BJ (cell line): ENCODE results near the gene PLK5. TPM values are rescaled to one million over a fixed set of nuclear protein-coding genes. Genes with fewer than 3 reads are reported as not detected.
"Not testable (repeated sequence)": the region's sequence is repeated elsewhere in the genome, so short reads cannot be mapped to it uniquely, and the experiment has no call there.

Experiments used
- CTCF ChIA-PET: fragments of 350-600 bp; formaldehyde crosslinking; extraction: SDS; loops from one replicate; lab custom pipeline; 2021; ENCODE audit warnings: antibody characterized with exemption, inconsistent platforms; lab: Yijun Ruan, JAX
- POLR2A ChIA-PET: fragments of 300-600 bp; sonication (Branson Sonifier 250); formaldehyde crosslinking; extraction: SDS; loops from one replicate; lab custom pipeline; 2021; ENCODE audit warnings: antibody characterized with exemption; lab: Charles Lee
- DNase-seq: peaks from one replicate; pipeline ENCODE4 v3.0.0-alpha.2; 2011; ENCODE audit warnings: low read depth
- H3K27me3 ChIP-seq: 2 replicates; pipeline ENCODE4 v1.6.0; 2011; ENCODE audit warnings: low read length; ENCODE audit not compliant: control insufficient read depth, insufficient read depth
- H3K36me3 ChIP-seq: 2 replicates; pipeline ENCODE4 v1.5.1; 2011; ENCODE audit warnings: low read length; ENCODE audit not compliant: control insufficient read depth, insufficient read depth
- H3K4me3 ChIP-seq: 2 replicates; pipeline ENCODE4 v1.5.1; 2011; ENCODE audit warnings: low read depth, mild to moderate bottlenecking, control low read depth, low read length
- polyA minus RNA-seq: library from RNA; depleted of rRNA, polyadenylated mRNA; stranded (reverse); fragments of >200 nt; gene quantifications from 2 replicates; pipeline ENCODE4 v1.2.3, GENCODE V29; 2011; rRNA and poly(A)+ RNA removed
- polyA plus RNA-seq: library from polyadenylated mRNA; depleted of rRNA; stranded (reverse); fragments of >200 nt; gene quantifications from 2 replicates; pipeline ENCODE4 v1.2.3, GENCODE V29; 2011; rRNA removed
- TF ChIP-seq, protein P1 (sequence below): IDR thresholded peaks from 2 replicates; pipeline ENCODE4 v1.5.1; 2011; ENCODE audit warnings: low read depth, mild to moderate bottlenecking, control low read depth, inconsistent platforms, low read length, moderate library complexity; ENCODE audit not compliant: insufficient read depth

Gene PLK5, protein sequence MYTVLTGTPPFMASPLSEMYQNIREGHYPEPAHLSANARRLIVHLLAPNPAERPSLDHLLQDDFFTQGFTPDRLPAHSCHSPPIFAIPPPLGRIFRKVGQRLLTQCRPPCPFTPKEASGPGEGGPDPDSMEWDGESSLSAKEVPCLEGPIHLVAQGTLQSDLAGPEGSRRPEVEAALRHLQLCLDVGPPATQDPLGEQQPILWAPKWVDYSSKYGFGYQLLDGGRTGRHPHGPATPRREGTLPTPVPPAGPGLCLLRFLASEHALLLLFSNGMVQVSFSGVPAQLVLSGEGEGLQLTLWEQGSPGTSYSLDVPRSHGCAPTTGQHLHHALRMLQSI
- polyA plus RNA-seq, result not detected in 2 replicates
- not detected in 2 replicates for polyA minus RNA-seq

DNA sequence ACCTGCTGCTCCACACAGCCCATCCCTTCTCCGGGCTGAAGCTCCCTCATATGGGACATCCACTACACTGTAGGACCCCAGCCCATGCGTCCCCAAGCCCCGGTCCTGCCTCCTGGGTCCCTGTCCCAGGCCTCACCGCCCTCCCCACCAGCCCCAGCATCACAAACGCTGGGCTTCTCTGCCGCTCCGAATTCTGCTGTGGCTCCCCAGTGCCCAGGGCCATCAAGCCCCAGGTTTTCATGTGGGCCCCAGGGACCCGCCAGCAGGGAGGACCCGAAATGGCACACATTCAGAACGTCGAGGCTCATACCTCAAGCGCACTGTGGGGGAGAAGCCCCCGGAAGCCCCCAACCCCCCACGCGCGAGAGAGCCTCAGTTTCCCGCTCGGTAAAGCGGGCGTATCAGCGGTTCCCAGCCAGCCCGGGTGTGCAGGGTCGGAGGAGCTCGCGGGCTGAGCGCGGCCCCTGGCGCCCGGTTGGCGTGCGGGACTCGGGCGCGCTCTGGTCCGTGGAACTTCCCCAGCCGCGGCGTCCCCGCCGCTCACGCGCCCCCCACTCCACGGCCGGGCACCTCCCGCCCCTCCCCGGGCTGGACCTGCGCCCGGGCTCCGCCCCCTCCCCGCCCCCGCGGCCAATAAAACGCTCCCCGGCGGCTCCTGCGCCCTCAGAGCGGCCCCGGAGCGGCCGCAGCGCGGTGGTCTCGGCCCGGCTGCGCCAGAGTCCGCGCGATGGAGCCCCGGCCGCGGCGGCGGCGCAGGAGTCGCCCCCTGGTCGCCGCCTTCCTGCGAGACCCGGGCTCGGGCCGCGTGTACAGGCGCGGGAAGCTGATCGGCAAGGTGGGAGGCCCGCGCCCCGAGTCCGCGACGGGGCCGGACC is at the start of gene PLK5:
Gene PLK5 (plus strand): TSS at position 666 of the 875 bp plus-strand sequence. CDS start 2,920 bp downstream, outside the sequence.
- TF ChIP-seq, protein P1, sequence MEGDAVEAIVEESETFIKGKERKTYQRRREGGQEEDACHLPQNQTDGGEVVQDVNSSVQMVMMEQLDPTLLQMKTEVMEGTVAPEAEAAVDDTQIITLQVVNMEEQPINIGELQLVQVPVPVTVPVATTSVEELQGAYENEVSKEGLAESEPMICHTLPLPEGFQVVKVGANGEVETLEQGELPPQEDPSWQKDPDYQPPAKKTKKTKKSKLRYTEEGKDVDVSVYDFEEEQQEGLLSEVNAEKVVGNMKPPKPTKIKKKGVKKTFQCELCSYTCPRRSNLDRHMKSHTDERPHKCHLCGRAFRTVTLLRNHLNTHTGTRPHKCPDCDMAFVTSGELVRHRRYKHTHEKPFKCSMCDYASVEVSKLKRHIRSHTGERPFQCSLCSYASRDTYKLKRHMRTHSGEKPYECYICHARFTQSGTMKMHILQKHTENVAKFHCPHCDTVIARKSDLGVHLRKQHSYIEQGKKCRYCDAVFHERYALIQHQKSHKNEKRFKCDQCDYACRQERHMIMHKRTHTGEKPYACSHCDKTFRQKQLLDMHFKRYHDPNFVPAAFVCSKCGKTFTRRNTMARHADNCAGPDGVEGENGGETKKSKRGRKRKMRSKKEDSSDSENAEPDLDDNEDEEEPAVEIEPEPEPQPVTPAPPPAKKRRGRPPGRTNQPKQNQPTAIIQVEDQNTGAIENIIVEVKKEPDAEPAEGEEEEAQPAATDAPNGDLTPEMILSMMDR, result no peak
- Histone ChIP-seq H3K36me3 (no peaks in the 10 kb centered on the region), H3K27me3 (peaks cover 18% of the 10 kb centered on the region), H3K4me3 (no peak within 1 kb of the TSS)
- no peak for DNase-seq
- POLR2A ChIA-PET, result no interaction called here
- CTCF ChIA-PET, result interaction anchor here (0.7 to 1.0 kb wide), 3 partner anchors 10 to 149 kb away, joined by 3 to 4 read pairs (median 3); no protein-coding TSS in a partner anchor

DNA sequence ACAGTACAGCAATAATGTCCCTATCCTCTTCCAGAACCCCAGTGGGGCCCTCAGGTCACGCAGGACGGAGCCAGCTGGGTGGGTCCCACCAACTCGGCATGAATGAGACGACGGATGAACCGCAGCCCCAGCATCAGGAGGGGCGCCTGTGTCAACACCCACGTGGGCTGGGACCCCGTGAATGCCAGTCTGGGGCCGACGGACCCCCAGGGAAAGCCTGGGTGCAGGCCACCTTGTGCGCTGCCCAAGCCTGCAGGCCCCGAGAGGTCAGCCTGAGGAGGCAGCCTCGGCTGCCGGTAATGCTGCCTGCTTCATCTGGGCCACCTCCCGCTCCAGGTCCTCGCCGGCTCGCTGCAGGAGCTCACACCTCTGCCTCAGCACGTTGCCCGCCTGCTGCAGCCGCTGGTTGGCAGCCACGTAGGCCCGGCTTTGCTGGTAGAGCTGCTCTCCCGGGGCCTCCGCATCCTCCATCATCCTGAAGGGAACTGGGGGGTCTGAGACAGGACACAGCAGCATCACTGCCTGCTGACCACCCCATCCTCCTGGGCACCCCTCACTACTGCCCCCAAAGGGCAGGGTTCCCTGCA is 49.0 kb upstream of the PLK5 start:
- ChIA-PET POLR2A (no interaction called here), CTCF (interaction anchor here (2.1 kb wide), 1 partner anchor 9 kb away, joined by 8 read pairs; no protein-coding TSS in a partner anchor)

DNA sequence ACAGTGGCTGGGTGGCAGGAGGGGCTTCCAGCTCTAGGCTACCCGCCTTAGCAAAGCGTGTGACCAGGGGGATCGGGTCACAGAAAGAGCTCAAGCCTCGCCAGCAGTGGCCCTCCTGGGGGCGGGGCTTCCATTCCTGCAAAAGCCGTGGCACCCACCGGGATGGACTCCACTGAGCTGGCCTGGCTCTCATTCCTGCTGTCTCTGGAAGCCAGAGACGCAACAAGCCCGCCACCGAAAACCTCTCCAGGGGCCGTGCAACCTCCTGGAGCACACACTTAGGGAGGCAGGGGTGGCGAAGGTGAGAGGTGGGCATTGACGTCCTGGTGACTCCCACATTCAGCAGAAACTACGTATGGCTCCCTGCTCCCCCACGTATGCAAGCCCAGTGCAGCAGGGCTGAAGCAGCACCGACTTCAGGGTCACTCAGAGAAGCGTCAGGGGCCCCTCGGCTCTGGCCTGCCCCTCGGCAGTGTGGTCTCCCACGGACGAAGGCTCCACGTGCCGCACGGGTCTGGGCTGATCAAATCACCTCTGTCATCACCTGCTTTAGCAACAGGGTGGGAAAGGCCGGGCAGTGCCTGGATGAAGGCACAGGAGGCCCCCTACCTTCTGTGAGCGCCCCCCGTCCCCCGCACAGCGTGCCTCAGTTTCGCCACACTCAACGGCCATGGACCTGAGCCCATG is 48.0 kb upstream of the PLK5 start:
- CTCF ChIA-PET, result interaction anchor here (2.1 kb wide), 1 partner anchor 10 kb away, joined by 8 read pairs; no protein-coding TSS in a partner anchor
- POLR2A ChIA-PET, result no interaction called here
- no peak for DNase-seq
- peaks cover 6% of the 10 kb centered on the region for H3K36me3 ChIP-seq
- TF ChIP-seq, protein P1, result no peak
- H3K27me3 ChIP-seq, result peaks cover 12% of the 10 kb centered on the region
- no peak overlapping the region for H3K4me3 ChIP-seq

More for the DNA sequence above, 49.0 kb upstream of the PLK5 start:
- TF ChIP-seq, protein P1, result no peak
- no peak for DNase-seq
- no peak overlapping the region for H3K4me3 ChIP-seq
- H3K27me3 ChIP-seq, result peaks cover 14% of the 10 kb centered on the region
- peaks cover 6% of the 10 kb centered on the region for H3K36me3 ChIP-seq

DNA sequence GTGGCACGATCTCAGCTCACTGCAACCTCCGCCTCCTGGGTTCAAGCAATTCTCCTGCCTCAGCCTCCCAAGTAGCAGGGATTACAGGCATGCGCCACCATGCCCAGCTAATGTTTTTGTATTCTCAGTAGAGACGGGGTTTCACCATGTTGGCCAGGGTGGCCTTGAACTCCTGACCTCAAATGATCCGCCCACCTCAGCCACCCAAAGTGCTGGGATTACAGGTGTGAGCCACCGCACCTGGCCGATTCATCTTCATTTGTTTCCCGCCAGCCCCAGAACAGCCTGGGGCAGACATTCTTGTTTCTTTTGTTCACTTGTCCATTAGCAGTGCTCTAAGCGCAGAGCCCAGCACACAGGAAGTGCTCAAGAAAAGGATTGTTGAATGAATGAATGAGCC is 46.8 kb upstream of the PLK5 start:
- POLR2A ChIA-PET, DNase-seq, H3K27me3 ChIP-seq, H3K36me3 ChIP-seq, H3K4me3 ChIP-seq: not testable (repeated sequence)
- CTCF ChIA-PET, result interaction anchor here (0.6 to 1.2 kb wide), 2 partner anchors 32 to 175 kb away, joined by 4 read pairs; no protein-coding TSS in a partner anchor
